GM13977 (cell line): ENCODE measurements around the gene FBXO3.
A peak's percentile ranks its signal among the peaks of the same experiment; 100 is the strongest.

ENCODE experiments used
- DNase-seq: peaks from one replicate; pipeline ENCODE4 v3.0.0; 2012; ENCODE audit warnings: low spot score
- CTCF ChIP-seq: IDR thresholded peaks from 2 replicates; pipeline ENCODE4 v1.5.1; 2012; ENCODE audit warnings: mild to moderate bottlenecking, control low read depth; ENCODE audit not compliant: insufficient read depth; ENCODE audit errors: extremely low read depth, missing control alignments
- in situ Hi-C: fragments of 300-500 bp; cut with MboI; formaldehyde crosslinking; loops from one replicate; pipeline ENCODE4 v1.12.0; 2022; ENCODE audit warnings: low sequenced_read_pairs, low pct_unique_long_range_greater_than_20kb, mixed read lengths, inconsistent platforms; ENCODE audit not compliant: unreplicated experiment

Gene FBXO3

GRCh38 chr11:33753304-33753967 lies 20.9 kb downstream of the FBXO3 start:
- DNase-seq: peak; percentile 48
- in situ Hi-C loops: no loop called here
- TF ChIP-seq CTCF: no peak

- no peak for DNase-seq
- no peak for TF ChIP-seq CTCF
- in situ Hi-C loops: no loop called here
These were observed 22.4 kb downstream of the FBXO3 start for GRCh38 chr11:33751878-33752277.

GRCh38 chr11:33747979-33748378 lies 26.3 kb downstream of the FBXO3 start:
- DNase-seq: no peak
- no peak for TF ChIP-seq CTCF
- in situ Hi-C loops: no loop called here

DNA sequence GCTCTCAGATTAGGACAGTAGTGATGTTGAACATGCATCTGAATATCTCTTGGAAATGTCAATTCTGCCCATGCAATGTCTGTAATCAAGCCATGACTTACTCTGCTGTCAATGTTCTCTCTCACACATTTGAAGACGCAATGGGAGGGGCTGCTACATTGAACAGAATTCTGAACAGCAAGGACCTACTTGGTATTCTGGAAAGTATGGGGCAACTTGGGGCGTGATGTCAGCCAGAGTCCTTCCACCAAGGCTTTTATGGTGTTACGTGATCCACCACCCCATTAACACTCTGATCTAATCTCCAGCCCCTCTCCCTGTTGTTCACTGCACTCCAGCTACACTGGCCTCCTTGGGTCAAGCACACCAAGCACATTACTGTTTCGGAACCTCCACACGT lies 31.0 kb downstream of the FBXO3 start:
- no peak for DNase-seq

GRCh38 chr11:33742249-33742851 lies 32.0 kb downstream of the FBXO3 start:
- TF ChIP-seq CTCF: peak; percentile 37
- DNase-seq: no peak
- in situ Hi-C loops: no loop called here

More for the DNA sequence above, 31.0 kb downstream of the FBXO3 start:
- TF ChIP-seq CTCF: no peak
- in situ Hi-C loops: no loop called here

DNA sequence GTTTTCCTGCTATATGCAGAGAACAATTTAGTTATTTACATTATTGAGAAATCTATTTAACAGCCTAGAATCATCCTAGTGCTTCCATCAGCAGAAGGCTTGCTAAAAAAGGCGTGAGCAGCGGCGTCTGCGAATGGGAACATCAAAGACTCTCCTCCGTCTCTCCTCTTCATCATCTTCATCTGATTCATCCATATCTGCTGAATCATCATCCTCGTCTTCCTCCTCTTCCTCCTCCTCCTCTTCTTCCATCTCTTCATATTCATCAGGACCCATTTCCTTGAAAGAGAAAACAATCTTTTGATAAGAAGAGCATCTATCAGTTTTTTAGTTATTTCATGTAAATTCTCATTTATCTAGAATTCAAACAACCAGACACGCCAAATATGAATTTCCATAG lies 32.5 kb downstream of the FBXO3 start:
- DNase-seq: no peak
- in situ Hi-C loops: no loop called here
- no peak for TF ChIP-seq CTCF
